Activated T-cell treated with anti-CD3 and anti-CD28 coated beads for 48 hours (primary cell): ENCODE results near the gene PDZK1IP1.
"Not testable (repeated sequence)": the region's sequence is repeated elsewhere in the genome, so short reads cannot be mapped to it uniquely, and the experiment has no call there.

Source experiments
- DNase-seq: peaks from one replicate; pipeline ENCODE4 v3.0.0-alpha.2; 2020; ENCODE audit warnings: low read depth

Gene PDZK1IP1

DNA sequence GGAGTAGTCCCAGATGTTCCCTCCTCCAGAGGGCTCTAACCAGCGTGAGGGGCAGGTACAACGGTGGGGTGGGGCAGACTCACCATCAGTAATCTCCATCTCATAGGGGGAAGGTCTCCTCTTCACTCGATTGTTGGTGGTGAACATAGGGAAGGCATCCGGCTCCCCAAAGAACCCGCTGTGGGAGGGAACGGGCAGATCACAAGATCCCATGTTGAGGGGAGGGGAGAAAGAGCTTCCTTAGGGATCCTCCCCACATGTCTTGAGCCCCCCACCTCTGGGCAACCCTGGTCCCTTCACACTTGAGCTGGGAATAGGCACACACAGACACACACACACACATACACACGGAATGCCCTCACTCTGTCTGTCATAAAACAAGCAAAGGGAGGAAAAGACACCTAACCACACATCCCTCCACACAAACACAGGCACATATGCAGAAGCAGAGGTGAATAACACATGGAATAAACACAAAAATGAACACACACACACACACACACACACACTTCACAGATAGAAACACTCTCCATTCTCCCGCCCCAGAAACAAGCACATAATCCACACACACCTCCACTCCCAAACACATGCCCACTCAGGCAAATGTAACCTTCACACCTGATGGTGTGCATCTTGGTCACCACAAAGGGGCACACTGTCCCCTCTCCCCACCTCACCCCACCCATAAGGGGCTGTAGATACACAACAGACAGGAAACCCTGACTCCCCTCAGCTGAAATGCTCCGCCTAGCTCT, 34.3 kb upstream of the PDZK1IP1 start:
- DNase-seq: no peak

DNA sequence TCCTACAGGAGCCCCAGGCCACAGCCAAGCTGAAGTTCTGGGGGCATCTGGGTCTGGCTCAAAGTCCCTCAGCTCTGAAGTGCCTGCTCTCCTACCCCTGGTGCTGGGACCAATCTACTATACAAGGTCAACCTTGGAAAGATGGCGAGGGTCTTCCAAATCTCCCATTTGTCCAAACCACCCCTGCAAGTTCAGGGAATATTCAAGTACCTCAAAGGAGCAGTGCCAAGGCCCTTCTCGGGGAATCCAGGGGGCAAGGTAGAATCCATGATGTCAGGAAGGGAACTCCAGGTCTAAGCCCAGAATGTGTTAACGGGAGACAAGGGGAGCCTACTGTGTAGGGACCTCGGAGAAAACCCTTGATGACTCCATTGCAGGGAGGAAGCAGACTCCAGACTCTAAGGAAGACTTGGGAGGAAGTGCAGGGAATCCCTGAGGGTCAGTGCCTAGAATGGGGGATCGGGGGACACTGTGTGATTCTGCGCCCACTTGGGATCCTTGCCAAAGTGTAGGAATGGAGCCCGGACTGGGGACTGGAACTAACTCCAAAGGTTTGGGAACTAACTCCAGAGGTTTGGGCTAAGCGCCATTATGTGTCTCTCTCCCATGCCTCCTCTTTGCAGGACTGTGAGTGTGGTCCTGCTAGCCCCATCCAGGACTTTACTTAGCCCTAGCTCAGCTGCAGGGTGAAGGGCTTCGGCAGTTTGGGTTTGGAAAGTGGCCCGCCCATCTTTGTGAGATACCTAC, 33.5 kb upstream of the PDZK1IP1 start:
- no peak for DNase-seq

DNA sequence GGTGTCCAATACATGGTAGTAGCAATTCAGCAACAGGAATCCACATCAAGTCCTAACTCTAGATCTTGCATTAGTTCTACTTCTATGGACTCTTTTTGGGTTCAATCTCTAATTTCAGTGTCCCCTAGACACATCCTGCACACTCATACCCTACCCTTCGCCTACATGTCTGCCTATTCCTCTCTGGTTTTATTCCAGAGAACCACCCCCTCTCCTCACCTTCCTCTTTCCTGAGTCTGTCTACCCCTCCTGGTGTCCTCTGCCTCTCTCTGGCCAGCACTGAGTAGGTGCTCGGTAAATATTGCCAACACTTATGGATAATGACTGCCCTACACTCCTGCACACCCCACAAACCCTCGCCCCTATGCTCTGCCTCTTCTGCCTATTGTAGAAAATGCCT, 32.6 kb upstream of the PDZK1IP1 start:
- DNase-seq: no peak

- DNase-seq: no peak
These were observed 29.9 kb upstream of the PDZK1IP1 start for GRCh38 chr1:47219590-47220220.

DNA sequence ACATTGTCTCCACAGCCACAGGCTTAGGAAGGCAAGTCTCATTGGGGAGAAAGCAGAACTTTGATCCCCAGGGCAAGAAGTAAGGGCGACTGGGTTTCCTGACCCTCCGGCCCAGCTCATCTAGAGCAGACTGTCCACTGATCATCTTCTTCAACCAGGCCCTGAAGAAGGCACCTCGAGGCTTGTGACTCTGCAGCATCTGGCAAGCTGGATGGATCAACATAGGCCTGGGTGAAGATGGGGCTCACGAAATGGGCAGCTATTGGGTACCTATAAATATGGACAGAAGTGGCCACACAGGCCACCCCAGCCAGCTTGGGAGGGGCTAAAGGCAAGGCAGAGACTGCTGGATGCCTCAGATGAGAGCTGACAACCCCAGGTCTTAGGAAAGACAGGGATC, 29.2 kb upstream of the PDZK1IP1 start:
- no peak for DNase-seq

DNA sequence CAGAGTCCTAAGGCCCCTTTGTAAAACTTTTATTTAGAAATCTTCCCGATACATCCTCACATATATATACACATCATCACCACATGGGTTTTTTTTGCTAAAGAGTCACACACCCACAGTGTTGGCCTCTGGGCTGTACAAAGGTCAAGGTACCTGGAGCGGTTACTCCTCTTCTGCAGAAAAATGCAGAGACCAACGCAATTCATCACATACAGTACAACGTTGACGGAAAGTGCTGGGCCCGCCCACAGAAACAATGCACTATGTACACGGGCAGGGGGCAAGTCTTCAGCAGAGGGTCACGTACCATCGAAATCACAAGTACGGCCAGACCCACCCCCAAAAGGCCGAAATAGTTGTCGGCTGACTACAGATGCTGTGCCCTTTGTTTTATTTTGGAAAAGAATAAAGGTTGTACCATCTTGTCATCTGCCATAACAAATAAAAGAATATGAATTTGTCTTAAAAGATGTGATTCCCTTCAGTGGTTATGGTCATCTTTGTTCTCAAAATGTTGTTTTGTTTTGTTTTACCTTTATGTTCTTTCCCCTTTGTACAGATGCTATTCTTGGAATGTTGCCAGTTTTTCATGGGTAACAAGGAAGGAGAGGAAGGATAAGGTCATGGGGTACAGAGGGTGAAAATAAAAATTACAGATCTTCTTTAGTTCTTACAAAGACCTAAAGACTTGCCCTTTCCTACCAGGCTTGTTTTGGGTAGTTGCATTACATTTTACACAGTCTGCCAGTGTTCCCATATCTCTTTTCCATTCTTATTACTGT, 26.6 kb upstream of the PDZK1IP1 start:
- DNase-seq: no peak

- no peak for DNase-seq
These were observed 25.9 kb upstream of the PDZK1IP1 start for GRCh38 chr1:47215713-47216112.

- no peak for DNase-seq
These were observed 24.7 kb upstream of the PDZK1IP1 start for GRCh38 chr1:47214549-47214948.

- no peak for DNase-seq
These were observed 23.6 kb upstream of the PDZK1IP1 start for GRCh38 chr1:47213230-47213963.

DNA sequence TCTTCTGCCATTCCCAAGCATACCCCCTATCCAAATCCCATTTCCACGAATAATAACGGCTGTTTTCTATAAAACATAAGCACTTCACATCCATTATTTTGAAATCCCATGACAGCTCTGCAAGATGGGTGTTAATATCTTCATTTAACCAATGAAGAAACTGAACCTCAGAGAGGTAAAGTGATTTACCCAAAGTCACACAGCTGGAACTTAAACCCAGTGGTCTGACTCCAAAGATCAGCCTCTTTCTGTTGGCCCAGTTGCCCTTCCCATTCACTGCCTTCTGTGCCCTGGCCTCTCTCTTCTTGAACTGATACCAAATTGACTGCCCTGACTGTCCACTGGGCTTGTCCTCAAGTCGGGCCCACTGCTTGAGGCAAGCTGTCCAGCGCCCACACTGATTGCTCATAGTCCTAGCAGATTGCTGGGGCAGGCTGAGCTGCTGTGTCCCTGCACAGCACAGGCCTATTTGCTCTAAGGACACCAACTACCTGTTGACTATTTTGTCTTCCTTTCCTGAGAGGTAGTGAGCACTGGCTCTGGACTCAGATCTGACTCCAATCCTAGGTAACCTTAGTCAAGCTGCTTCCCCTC, 22.9 kb upstream of the PDZK1IP1 start:
- no peak for DNase-seq

- no peak for DNase-seq
These were observed 22.0 kb upstream of the PDZK1IP1 start for GRCh38 chr1:47211796-47212269.

DNA sequence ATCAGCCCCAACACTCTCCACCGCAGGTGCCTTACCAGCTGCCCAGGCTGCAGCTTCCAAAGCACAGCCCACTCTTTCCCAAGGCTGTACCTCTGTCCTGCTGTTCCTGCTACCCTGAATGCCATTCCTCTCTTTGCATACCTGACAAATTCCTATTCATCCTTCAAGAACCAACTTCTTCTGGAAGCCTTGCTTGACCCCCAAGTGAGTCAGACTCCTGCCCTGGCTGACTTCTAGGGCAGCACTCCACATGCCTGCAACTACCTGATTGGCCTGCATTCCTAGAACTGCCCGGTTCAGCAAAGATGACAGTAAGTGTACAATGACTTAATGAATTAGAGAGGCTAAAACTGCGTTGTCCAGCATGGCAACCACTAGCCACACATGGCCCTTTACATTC, 20.8 kb upstream of the PDZK1IP1 start:
- DNase-seq: no peak

- DNase-seq: no peak
These were observed 20.0 kb upstream of the PDZK1IP1 start for GRCh38 chr1:47209725-47210325.

DNA sequence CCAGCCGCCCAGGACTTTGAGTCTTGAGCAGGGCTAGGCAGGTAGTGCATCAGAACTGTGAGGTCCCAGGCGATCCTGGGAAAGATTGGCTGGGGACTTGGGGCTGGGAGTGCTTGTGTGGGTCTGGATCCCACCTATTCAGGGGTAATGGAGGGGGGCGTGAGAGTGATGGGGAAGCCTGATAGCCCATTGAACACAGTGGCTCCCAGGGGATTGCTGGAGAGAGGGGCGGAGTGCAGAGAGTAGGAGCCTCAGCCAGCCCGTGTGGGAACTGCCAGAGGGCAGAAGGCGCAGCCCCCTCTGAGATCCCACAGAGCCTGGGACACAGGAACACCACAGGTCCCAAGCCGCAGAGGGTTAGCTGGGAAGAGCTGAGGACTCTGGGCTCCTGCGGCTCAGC, 19.3 kb upstream of the PDZK1IP1 start:
- no peak for DNase-seq

DNA sequence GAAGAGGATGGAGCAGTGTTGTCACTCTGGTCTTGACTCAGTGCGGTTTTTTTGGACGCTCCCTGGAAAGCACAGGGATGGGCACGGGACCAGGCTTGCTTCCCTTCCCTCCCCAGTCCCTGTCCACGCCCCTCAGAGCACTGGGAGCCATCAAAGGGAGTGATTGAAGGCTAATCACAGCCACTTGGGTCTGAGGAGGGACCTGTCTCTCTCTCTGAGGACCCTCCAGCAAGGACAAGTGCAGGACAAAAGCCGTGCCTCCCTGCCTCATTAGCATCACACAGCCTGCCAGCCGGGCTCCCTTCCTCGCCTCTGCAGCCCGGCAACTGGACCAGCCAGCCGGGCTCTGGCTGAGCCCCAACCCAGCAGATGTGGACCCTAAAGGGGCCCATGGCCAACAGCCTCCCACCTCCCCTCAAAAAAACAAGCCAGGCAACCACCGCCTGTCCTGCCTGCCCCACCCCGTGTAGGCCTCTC, 18.6 kb upstream of the PDZK1IP1 start:
- no peak for DNase-seq

GRCh38 chr1:47207803-47208373, 18.1 kb upstream of the PDZK1IP1 start:
- DNase-seq: peak; percentile 29

DNA sequence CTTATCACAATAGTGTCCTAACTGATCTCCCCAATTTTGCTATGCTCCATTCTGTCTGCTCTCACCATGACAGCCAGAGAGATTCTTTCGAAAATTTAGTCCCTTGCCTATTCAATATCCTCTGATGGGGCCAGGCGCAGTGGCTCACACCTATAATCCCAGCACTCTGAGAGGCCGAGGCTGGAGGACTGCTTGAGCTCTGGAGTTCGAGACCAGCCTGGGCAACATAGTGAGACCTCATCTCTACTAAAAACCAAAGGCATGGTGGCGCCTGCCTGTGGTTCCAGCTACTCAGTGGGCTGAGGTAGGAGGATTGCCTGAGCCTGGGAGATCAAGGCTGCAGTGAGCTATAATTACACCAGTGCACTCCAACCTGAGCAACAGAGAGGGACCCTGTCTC, 16.1 kb upstream of the PDZK1IP1 start:
- no peak for DNase-seq

GRCh38 chr1:47203504-47203903, 13.7 kb upstream of the PDZK1IP1 start:
- DNase-seq: not testable (repeated sequence)

- no peak for DNase-seq
These were observed 11.3 kb upstream of the PDZK1IP1 start for GRCh38 chr1:47201179-47201578.

DNA sequence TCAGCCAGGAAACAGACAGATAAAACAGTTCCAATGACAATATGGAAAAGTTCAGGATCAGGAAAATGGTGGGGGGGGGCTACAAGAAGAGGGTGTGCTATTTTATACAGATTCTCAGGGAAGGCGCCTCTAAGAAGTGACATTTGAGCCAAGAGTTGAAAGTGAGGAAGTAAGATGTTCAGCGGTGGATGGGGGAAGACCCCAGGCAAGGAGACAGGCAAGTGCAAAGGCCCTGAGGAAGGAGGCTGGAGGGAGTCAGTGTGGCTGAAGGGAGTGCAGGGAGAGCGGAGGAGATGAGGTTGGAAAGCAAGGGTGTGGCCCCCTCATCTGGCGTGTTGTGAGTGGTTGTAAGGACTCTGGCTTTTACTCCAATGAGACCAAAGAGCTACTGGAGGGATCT, 8.4 kb upstream of the PDZK1IP1 start:
- no peak for DNase-seq
